A549 (cell line): ENCODE results near the gene BID.

ENCODE experiments used
- CHD4 ChIP-seq: fragments of 200-600 bp; sonication (generic); IDR thresholded peaks from 2 replicates; pipeline ENCODE4 v1.6.1; 2016; ENCODE audit warnings: antibody characterized with exemption, mild to moderate bottlenecking, borderline replicate concordance
- CTCF ChIP-seq: fragments of >200 bp; sonication (Bioruptor Twin); formaldehyde crosslinking; IDR thresholded peaks from 3 replicates; pipeline ENCODE4 v1.5.1; 2016
- EP300 ChIP-seq, 2 experiments: fragments of >200 bp; sonication (Bioruptor Twin); formaldehyde crosslinking; IDR thresholded peaks; 2 replicates in 1 of 2; 3 replicates in 1 of 2; pipeline ENCODE4 v1.6.1; 2016 to 2017
- FOSL2 ChIP-seq, 2 experiments: fragments of 450-650 bp in 1 of 2; fragments of >200 bp in 1 of 2; sonication (Bioruptor Twin) in 1 of 2; formaldehyde crosslinking; IDR thresholded peaks; 2 replicates each; pipeline versions ENCODE4 v1.5.0 to v1.6.1; 2016 to 2020; ENCODE audit warnings: mild to moderate bottlenecking in 1 of 2, moderate library complexity in 1 of 2
- MAX ChIP-seq: IDR thresholded peaks from 2 replicates; pipeline ENCODE4 v1.6.1; 2012
- PBX3 ChIP-seq: IDR thresholded peaks from 2 replicates; pipeline ENCODE4 v1.6.1; 2012
- POLR2A ChIP-seq: IDR thresholded peaks from 2 replicates; pipeline ENCODE4 v1.6.1; 2012; ENCODE audit warnings: mild to moderate bottlenecking, low read length
- RAD21 ChIP-seq, 2 experiments: fragments of >200 bp in 1 of 2; sonication (Bioruptor Twin) in 1 of 2; formaldehyde crosslinking in 1 of 2; IDR thresholded peaks in 1 of 2; conservative IDR thresholded peaks in 1 of 2; 2 replicates in 1 of 2; 3 replicates in 1 of 2; pipeline ENCODE4 v1.6.1; 2012 to 2018; ENCODE audit warnings: inconsistent platforms in 1 of 2
- REST ChIP-seq: fragments of 200-600 bp; sonication (generic); IDR thresholded peaks from 2 replicates; pipeline ENCODE4 v1.6.1; 2016; ENCODE audit warnings: antibody characterized with exemption, mild to moderate bottlenecking, moderate library complexity
- USF2 ChIP-seq: fragments of 450-650 bp; IDR thresholded peaks from 2 replicates; pipeline ENCODE4 v1.6.1; 2014; ENCODE audit warnings: antibody characterized with exemption
- TF ChIP-seq, protein P1 (sequence below): fragments of 150-350 bp; IDR thresholded peaks from 2 replicates; pipeline ENCODE4 v1.6.1; 2014; ENCODE audit warnings: low read depth, mild to moderate bottlenecking, low read length

DNA sequence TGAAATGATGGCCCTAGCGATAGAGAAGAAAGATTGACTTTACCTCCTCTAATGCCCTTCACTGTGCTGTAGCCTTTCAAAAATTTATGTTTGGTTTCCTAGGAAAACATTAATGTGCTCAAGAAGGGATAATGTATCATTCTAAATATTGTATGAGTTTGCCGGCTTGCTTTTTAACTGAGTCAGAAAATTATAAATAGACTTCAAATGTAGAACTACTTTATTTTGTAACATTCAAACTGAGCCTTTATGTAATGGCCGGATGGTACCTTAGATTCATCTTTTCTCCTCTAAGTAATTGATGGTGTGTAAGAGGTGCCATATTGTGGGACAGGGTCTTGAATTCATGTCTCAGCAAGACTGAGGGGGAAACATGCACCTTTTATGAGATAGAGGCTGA, 57.7 kb downstream of the BID start:
- no peak for TF ChIP-seq CTCF
- TF ChIP-seq POLR2A: no peak
- no peak for TF ChIP-seq USF2
- TF ChIP-seq REST: no peak
- no peak for TF ChIP-seq MAX
- no peak for TF ChIP-seq RAD21 (conservative IDR thresholded peaks at IDR 0.05 in 1 of 2, IDR thresholded peaks at IDR 0.05 in 1 of 2)
- TF ChIP-seq PBX3: no peak
- TF ChIP-seq, protein P1, sequence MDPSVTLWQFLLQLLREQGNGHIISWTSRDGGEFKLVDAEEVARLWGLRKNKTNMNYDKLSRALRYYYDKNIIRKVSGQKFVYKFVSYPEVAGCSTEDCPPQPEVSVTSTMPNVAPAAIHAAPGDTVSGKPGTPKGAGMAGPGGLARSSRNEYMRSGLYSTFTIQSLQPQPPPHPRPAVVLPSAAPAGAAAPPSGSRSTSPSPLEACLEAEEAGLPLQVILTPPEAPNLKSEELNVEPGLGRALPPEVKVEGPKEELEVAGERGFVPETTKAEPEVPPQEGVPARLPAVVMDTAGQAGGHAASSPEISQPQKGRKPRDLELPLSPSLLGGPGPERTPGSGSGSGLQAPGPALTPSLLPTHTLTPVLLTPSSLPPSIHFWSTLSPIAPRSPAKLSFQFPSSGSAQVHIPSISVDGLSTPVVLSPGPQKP: no peak
- TF ChIP-seq CHD4: no peak
- no peak for TF ChIP-seq EP300 (IDR thresholded peaks at IDR 0.05)
- TF ChIP-seq FOSL2 (IDR thresholded peaks at IDR 0.05): no peak
- TF ChIP-seq FOSL2 (CRISPR knock-in tag; IDR thresholded peaks at IDR 0.05): no peak
